ENCODE measurements around the gene OSBPL8. TPM values are rescaled to one million over a fixed set of nuclear protein-coding genes. Genes with fewer than 3 reads are reported as not detected.
A peak's percentile ranks its signal among the peaks of the same experiment; 100 is the strongest.

Gene OSBPL8
- total RNA-seq, 1 experiment from 2014 or later: 81.7 TPM

DNA sequence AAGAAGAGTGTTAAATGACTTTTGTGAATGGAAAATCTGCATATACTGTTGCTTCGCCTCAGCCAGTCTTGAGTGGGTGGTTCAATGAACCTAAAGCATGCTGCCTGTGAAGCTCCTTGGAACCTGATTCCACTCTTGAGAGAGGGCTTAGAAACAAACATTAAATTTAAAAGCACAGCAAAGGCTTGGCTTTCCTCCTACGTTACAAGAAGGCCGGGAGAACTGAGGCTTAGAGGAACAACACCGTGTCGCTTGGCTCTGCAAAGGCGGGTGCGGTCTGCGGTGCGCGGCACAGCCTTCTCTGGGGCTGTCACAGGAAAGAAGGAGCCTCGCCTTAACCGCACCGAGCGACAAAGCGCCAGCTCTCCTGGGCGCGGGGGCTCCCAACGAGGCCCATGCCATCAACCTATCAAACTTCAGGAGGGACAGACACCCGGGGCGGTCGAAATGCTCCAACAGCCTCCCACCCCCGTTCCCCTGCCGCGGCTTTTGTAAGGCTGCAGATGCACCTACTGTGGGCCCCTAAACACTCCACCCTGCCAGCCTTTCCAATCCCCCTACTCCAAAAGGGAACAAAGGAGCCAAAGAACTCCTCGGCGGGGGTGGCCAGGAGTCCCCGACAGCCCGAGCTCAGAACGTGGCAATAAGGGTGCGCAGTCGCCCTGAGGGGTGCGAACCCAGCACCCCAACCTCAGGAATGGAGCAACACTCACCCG lies 729 bp downstream of the OSBPL8 start:
- Mint-ChIP-seq H3K27me3 (ENCODE audit: low read depth) (no peaks in the 10 kb centered on the region), H3K27ac (peak overlapping the region; percentile 92), H3K36me3 (no peaks in the 10 kb centered on the region), H3K4me1 (peaks cover 44% of the 10 kb centered on the region), H3K9me3 (no peaks in the 10 kb centered on the region), H3K4me3 (peak overlapping the region; percentile 91)
- TF ChIP-seq ZNF121 (CRISPR knock-in tag; IDR thresholded peaks at IDR 0.05) (no peak), ZNF423 (CRISPR knock-in tag; IDR thresholded peaks at IDR 0.05) (no peak)
- TF ChIP-seq, protein P1, sequence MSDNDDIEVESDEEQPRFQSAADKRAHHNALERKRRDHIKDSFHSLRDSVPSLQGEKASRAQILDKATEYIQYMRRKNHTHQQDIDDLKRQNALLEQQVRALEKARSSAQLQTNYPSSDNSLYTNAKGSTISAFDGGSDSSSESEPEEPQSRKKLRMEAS (CRISPR knock-in tag; IDR thresholded peaks at IDR 0.05): 0 out of 2 replicates have a peak, but pooled peaks have one; percentile 5
- TF ChIP-seq, protein P2, sequence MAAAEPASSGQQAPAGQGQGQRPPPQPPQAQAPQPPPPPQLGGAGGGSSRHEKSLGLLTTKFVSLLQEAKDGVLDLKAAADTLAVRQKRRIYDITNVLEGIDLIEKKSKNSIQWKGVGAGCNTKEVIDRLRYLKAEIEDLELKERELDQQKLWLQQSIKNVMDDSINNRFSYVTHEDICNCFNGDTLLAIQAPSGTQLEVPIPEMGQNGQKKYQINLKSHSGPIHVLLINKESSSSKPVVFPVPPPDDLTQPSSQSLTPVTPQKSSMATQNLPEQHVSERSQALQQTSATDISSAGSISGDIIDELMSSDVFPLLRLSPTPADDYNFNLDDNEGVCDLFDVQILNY (CRISPR knock-in tag; IDR thresholded peaks at IDR 0.05): peak; percentile 3; the same call in 1 of the 2 replicates
- peak; percentile 44 for DNase-seq (ENCODE audit: low spot score)
- POLR2A ChIA-PET: interaction anchor here (0.6 kb wide), 1 partner anchor 377 kb away, joined by 3 read pairs; no protein-coding TSS in a partner anchor
- ATAC-seq: peak; percentile 38
- CTCF ChIA-PET: interaction anchor here (1.0 to 1.6 kb wide), 3 partner anchors 8 to 29 kb away, joined by 3 to 5 read pairs (median 3); no protein-coding TSS in a partner anchor

DNA sequence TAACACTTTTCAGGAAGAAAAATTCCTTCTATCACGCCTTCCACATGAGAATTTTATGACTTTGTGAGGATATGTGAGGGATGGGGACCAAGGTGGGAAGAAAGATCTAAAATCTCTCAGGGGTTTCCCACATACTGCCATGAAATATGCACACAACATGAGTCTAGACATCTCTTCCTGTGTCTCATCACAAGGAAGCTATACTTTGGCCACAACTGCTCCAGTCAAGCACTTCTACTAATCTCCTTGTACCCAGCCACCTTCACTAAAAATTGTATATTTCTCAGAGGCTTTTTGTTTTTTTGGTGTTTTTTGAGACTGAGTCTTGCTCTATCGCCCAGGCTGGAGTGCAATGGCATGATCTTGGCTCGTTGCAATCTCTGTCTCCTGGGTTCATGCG lies 3.2 kb downstream of the OSBPL8 start:
- Mint-ChIP-seq H3K4me3 (no peak overlapping the region), H3K27me3 (ENCODE audit: low read depth) (no peaks in the 10 kb centered on the region), H3K9me3 (no peaks in the 10 kb centered on the region), H3K36me3 (no peaks in the 10 kb centered on the region), H3K4me1 (peaks cover 50% of the 10 kb centered on the region), H3K27ac (no peak overlapping the region)
- ChIA-PET POLR2A (no interaction called here), CTCF (no interaction called here)
- ATAC-seq: no peak
- DNase-seq (ENCODE audit: low spot score): no peak
- TF ChIP-seq FOXJ3 (CRISPR knock-in tag; IDR thresholded peaks at IDR 0.05; ENCODE audit: borderline replicate concordance) (no peak), CBFB (CRISPR knock-in tag; IDR thresholded peaks at IDR 0.05; ENCODE audit: low read depth) (no peak), NFE2L1 (CRISPR knock-in tag; IDR thresholded peaks at IDR 0.05) (no peak), CREM (CRISPR knock-in tag; IDR thresholded peaks at IDR 0.05) (no peak), ZNF138 (CRISPR knock-in tag; conservative IDR thresholded peaks at IDR 0.05) (no peak), EMX1 (CRISPR knock-in tag; IDR thresholded peaks at IDR 0.05) (no peak), ESRRA (CRISPR knock-in tag; IDR thresholded peaks at IDR 0.05; ENCODE audit: borderline replicate concordance) (no peak), JUN (CRISPR knock-in tag; IDR thresholded peaks at IDR 0.05) (no peak), TCF7 (CRISPR knock-in tag; IDR thresholded peaks at IDR 0.05; ENCODE audit: low read depth) (no peak), ZNF416 (CRISPR knock-in tag; IDR thresholded peaks at IDR 0.05) (no peak), KAT7 (CRISPR knock-in tag; IDR thresholded peaks at IDR 0.05; ENCODE audit: borderline replicate concordance) (no peak), SMAD4 (CRISPR knock-in tag; IDR thresholded peaks at IDR 0.05) (no peak)
- TF ChIP-seq, protein P3, sequence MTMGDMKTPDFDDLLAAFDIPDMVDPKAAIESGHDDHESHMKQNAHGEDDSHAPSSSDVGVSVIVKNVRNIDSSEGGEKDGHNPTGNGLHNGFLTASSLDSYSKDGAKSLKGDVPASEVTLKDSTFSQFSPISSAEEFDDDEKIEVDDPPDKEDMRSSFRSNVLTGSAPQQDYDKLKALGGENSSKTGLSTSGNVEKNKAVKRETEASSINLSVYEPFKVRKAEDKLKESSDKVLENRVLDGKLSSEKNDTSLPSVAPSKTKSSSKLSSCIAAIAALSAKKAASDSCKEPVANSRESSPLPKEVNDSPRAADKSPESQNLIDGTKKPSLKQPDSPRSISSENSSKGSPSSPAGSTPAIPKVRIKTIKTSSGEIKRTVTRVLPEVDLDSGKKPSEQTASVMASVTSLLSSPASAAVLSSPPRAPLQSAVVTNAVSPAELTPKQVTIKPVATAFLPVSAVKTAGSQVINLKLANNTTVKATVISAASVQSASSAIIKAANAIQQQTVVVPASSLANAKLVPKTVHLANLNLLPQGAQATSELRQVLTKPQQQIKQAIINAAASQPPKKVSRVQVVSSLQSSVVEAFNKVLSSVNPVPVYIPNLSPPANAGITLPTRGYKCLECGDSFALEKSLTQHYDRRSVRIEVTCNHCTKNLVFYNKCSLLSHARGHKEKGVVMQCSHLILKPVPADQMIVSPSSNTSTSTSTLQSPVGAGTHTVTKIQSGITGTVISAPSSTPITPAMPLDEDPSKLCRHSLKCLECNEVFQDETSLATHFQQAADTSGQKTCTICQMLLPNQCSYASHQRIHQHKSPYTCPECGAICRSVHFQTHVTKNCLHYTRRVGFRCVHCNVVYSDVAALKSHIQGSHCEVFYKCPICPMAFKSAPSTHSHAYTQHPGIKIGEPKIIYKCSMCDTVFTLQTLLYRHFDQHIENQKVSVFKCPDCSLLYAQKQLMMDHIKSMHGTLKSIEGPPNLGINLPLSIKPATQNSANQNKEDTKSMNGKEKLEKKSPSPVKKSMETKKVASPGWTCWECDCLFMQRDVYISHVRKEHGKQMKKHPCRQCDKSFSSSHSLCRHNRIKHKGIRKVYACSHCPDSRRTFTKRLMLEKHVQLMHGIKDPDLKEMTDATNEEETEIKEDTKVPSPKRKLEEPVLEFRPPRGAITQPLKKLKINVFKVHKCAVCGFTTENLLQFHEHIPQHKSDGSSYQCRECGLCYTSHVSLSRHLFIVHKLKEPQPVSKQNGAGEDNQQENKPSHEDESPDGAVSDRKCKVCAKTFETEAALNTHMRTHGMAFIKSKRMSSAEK (CRISPR knock-in tag; IDR thresholded peaks at IDR 0.05; ENCODE audit: borderline replicate concordance): no peak
- TF ChIP-seq, protein P4, sequence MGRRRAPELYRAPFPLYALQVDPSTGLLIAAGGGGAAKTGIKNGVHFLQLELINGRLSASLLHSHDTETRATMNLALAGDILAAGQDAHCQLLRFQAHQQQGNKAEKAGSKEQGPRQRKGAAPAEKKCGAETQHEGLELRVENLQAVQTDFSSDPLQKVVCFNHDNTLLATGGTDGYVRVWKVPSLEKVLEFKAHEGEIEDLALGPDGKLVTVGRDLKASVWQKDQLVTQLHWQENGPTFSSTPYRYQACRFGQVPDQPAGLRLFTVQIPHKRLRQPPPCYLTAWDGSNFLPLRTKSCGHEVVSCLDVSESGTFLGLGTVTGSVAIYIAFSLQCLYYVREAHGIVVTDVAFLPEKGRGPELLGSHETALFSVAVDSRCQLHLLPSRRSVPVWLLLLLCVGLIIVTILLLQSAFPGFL (CRISPR knock-in tag; IDR thresholded peaks at IDR 0.05; ENCODE audit: borderline replicate concordance): no peak
- TF ChIP-seq, protein P5, sequence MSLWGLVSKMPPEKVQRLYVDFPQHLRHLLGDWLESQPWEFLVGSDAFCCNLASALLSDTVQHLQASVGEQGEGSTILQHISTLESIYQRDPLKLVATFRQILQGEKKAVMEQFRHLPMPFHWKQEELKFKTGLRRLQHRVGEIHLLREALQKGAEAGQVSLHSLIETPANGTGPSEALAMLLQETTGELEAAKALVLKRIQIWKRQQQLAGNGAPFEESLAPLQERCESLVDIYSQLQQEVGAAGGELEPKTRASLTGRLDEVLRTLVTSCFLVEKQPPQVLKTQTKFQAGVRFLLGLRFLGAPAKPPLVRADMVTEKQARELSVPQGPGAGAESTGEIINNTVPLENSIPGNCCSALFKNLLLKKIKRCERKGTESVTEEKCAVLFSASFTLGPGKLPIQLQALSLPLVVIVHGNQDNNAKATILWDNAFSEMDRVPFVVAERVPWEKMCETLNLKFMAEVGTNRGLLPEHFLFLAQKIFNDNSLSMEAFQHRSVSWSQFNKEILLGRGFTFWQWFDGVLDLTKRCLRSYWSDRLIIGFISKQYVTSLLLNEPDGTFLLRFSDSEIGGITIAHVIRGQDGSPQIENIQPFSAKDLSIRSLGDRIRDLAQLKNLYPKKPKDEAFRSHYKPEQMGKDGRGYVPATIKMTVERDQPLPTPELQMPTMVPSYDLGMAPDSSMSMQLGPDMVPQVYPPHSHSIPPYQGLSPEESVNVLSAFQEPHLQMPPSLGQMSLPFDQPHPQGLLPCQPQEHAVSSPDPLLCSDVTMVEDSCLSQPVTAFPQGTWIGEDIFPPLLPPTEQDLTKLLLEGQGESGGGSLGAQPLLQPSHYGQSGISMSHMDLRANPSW (CRISPR knock-in tag; conservative IDR thresholded peaks at IDR 0.05; ENCODE audit: low read depth): no peak
- TF ChIP-seq, protein P6, sequence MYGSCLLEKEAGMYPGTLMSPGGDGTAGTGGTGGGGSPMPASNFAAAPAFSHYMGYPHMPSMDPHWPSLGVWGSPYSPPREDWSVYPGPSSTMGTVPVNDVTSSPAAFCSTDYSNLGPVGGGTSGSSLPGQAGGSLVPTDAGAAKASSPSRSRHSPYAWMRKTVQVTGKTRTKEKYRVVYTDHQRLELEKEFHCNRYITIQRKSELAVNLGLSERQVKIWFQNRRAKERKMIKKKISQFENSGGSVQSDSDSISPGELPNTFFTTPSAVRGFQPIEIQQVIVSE (CRISPR knock-in tag; IDR thresholded peaks at IDR 0.05; ENCODE audit: borderline replicate concordance): no peak
- TF ChIP-seq, protein P7, sequence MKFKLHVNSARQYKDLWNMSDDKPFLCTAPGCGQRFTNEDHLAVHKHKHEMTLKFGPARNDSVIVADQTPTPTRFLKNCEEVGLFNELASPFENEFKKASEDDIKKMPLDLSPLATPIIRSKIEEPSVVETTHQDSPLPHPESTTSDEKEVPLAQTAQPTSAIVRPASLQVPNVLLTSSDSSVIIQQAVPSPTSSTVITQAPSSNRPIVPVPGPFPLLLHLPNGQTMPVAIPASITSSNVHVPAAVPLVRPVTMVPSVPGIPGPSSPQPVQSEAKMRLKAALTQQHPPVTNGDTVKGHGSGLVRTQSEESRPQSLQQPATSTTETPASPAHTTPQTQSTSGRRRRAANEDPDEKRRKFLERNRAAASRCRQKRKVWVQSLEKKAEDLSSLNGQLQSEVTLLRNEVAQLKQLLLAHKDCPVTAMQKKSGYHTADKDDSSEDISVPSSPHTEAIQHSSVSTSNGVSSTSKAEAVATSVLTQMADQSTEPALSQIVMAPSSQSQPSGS (CRISPR knock-in tag; IDR thresholded peaks at IDR 0.05; ENCODE audit: borderline replicate concordance, low read depth): no peak

Data from WTC11 (cell line).